ENCODE measurements around the gene FHL2.

Gene FHL2

DNA sequence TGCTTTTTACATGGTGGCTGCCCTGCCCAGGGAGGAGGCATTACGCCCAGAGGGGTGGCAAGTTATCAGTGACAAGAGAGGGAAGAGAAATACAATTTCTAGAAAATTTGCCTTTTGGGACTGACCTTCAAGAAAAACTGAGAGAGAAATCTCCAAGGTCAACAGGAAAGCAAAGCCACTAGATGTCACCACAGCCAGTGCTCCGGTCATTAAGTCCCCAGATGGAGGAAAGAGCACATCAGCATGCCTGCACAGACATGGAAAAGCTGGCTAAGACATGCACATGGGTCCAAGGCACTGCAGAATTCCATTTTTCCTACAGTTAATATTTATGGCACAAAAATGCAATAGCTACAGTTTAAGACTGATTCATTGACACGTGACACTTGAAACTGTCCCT, 21.0 kb downstream of the FHL2 start:
- Histone ChIP-seq H3K9me2 (replicated peaks; ENCODE audit: low read depth, low read length) (no peaks in the 10 kb centered on the region), H3K9ac (ENCODE audit: low read depth, low read length, poor library complexity, severe bottlenecking) (no peak overlapping the region), H4K20me1 (ENCODE audit: insufficient read depth, low read length, poor library complexity, severe bottlenecking) (peaks cover 3% of the 10 kb centered on the region), H2AFZ (ENCODE audit: low read length) (no peak overlapping the region), H3K4me3 (ENCODE audit: low read length, poor library complexity, severe bottlenecking) (no peak overlapping the region), H3K79me2 (ENCODE audit: insufficient read depth, low read length) (no peaks in the 10 kb centered on the region; the same call in 1 of the 2 replicates), H3F3A (ENCODE audit: low read depth) (no peaks in the 10 kb centered on the region), H3K36me3 (ENCODE audit: insufficient read depth, low read length) (peaks cover 66% of the 10 kb centered on the region; the same call in 1 of the 2 replicates), H3K9me3 (ENCODE audit: insufficient read depth, low read depth, low read length) (no peaks in the 10 kb centered on the region), H3K4me1 (ENCODE audit: insufficient read depth, low read length, poor library complexity, severe bottlenecking) (peaks cover 6% of the 10 kb centered on the region), H3K27me3 (ENCODE audit: insufficient read depth, low read length, poor library complexity, severe bottlenecking) (no peaks in the 10 kb centered on the region), H3K4me2 (ENCODE audit: low read depth, low read length, poor library complexity, severe bottlenecking) (no peak overlapping the region)
- no peak for TF ChIP-seq EZH2phosphoT487 (IDR thresholded peaks at IDR 0.05; ENCODE audit: borderline replicate concordance)
- TF ChIP-seq, protein P1, sequence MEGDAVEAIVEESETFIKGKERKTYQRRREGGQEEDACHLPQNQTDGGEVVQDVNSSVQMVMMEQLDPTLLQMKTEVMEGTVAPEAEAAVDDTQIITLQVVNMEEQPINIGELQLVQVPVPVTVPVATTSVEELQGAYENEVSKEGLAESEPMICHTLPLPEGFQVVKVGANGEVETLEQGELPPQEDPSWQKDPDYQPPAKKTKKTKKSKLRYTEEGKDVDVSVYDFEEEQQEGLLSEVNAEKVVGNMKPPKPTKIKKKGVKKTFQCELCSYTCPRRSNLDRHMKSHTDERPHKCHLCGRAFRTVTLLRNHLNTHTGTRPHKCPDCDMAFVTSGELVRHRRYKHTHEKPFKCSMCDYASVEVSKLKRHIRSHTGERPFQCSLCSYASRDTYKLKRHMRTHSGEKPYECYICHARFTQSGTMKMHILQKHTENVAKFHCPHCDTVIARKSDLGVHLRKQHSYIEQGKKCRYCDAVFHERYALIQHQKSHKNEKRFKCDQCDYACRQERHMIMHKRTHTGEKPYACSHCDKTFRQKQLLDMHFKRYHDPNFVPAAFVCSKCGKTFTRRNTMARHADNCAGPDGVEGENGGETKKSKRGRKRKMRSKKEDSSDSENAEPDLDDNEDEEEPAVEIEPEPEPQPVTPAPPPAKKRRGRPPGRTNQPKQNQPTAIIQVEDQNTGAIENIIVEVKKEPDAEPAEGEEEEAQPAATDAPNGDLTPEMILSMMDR (conservative IDR thresholded peaks at IDR 0.05; ENCODE audit: low read length): peak; percentile 33; the same call in 1 of the 2 replicates

DNA sequence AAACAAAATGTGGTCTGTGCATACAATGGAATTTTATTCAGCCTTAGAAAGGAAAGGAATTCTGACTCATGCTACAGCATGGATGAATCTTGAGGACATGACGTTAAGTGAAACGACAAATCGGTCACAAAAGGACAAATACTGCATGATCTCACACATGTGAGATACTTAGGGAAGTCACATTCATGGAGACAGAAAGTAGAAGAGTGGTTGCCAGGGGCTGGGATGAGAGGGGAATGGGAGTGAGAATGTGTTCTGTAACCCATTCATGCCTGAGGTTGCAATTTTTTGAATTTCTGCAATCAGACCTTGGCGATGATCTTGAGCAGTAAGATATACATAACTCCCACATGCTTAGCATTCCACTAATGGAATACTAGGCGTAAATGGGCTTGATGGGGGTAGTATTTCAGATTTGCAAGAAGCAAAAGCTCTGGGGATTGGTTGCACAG, 22.0 kb downstream of the FHL2 start:
- Histone ChIP-seq H3K4me2 (ENCODE audit: low read depth, low read length, poor library complexity, severe bottlenecking) (no peak overlapping the region), H3K27me3 (ENCODE audit: insufficient read depth, low read length, poor library complexity, severe bottlenecking) (no peaks in the 10 kb centered on the region), H3K9me3 (ENCODE audit: insufficient read depth, low read depth, low read length) (no peaks in the 10 kb centered on the region), H3K9me2 (replicated peaks; ENCODE audit: low read depth, low read length) (no peaks in the 10 kb centered on the region), H2AFZ (ENCODE audit: low read length) (no peak overlapping the region), H3K79me2 (ENCODE audit: insufficient read depth, low read length) (no peaks in the 10 kb centered on the region; the same call in 1 of the 2 replicates), H3K4me1 (ENCODE audit: insufficient read depth, low read length, poor library complexity, severe bottlenecking) (peaks cover 6% of the 10 kb centered on the region), H3F3A (ENCODE audit: low read depth) (no peaks in the 10 kb centered on the region), H3K9ac (ENCODE audit: low read depth, low read length, poor library complexity, severe bottlenecking) (no peak overlapping the region), H3K36me3 (ENCODE audit: insufficient read depth, low read length) (peaks cover 65% of the 10 kb centered on the region; the same call in 1 of the 2 replicates), H3K4me3 (ENCODE audit: low read length, poor library complexity, severe bottlenecking) (no peak overlapping the region), H4K20me1 (ENCODE audit: insufficient read depth, low read length, poor library complexity, severe bottlenecking) (peaks cover 3% of the 10 kb centered on the region)
- TF ChIP-seq EZH2phosphoT487 (IDR thresholded peaks at IDR 0.05; ENCODE audit: borderline replicate concordance): no peak
- TF ChIP-seq, protein P1 (conservative IDR thresholded peaks at IDR 0.05; ENCODE audit: low read length): no peak

DNA sequence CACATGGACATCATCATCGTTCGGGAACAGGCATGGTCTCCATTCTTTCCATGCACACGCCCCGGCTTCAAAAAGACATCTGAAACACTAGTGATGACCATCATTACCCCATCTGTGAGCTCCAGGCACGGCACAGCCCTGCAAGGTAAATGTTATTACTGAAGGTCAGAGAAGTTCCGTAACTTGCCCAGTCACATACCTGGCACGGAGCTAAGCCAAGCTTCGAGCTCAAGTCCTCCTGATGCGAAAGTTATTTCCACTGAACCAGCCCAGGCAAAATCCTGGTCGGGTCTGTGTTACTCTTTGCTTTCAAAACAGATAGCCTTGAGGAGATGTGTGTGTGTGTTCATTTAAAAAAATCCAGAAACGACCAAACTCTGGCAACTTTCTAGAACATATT, 22.8 kb downstream of the FHL2 start:
- no peaks in the 10 kb centered on the region for H3K9me2 ChIP-seq (replicated peaks; ENCODE audit: low read depth, low read length)
- no peaks in the 10 kb centered on the region for H3F3A ChIP-seq (ENCODE audit: low read depth)
- no peaks in the 10 kb centered on the region; the same call in 1 of the 2 replicates for H3K79me2 ChIP-seq (ENCODE audit: insufficient read depth, low read length)
- H3K4me2 ChIP-seq (ENCODE audit: low read depth, low read length, poor library complexity, severe bottlenecking): no peak overlapping the region
- H3K4me3 ChIP-seq (ENCODE audit: low read length, poor library complexity, severe bottlenecking): no peak overlapping the region
- no peak overlapping the region for H2AFZ ChIP-seq (ENCODE audit: low read length)
- H3K27me3 ChIP-seq (ENCODE audit: insufficient read depth, low read length, poor library complexity, severe bottlenecking): no peaks in the 10 kb centered on the region
- TF ChIP-seq EZH2phosphoT487 (IDR thresholded peaks at IDR 0.05; ENCODE audit: borderline replicate concordance): no peak
- TF ChIP-seq, protein P1 (conservative IDR thresholded peaks at IDR 0.05; ENCODE audit: low read length): no peak
- H3K4me1 ChIP-seq (ENCODE audit: insufficient read depth, low read length, poor library complexity, severe bottlenecking): peaks cover 6% of the 10 kb centered on the region
- H3K9me3 ChIP-seq (ENCODE audit: insufficient read depth, low read depth, low read length): no peaks in the 10 kb centered on the region
- no peaks in the 10 kb centered on the region for H4K20me1 ChIP-seq (ENCODE audit: insufficient read depth, low read length, poor library complexity, severe bottlenecking)
- no peak overlapping the region for H3K9ac ChIP-seq (ENCODE audit: low read depth, low read length, poor library complexity, severe bottlenecking)
- peaks cover 65% of the 10 kb centered on the region; the same call in 1 of the 2 replicates for H3K36me3 ChIP-seq (ENCODE audit: insufficient read depth, low read length)
